AG09319 (cell line): ENCODE results near the gene CHN2.

Experiments
- DNase-seq: peaks from one replicate; pipeline ENCODE4 v3.0.0-alpha.2; 2010; ENCODE audit warnings: low read depth; ENCODE audit errors: extremely low read depth
- TF ChIP-seq, protein P1 (sequence below): IDR thresholded peaks from 2 replicates; pipeline ENCODE4 v1.5.1; 2011; ENCODE audit warnings: low read depth, mild to moderate bottlenecking, inconsistent platforms, low read length, moderate library complexity

Gene CHN2

DNA sequence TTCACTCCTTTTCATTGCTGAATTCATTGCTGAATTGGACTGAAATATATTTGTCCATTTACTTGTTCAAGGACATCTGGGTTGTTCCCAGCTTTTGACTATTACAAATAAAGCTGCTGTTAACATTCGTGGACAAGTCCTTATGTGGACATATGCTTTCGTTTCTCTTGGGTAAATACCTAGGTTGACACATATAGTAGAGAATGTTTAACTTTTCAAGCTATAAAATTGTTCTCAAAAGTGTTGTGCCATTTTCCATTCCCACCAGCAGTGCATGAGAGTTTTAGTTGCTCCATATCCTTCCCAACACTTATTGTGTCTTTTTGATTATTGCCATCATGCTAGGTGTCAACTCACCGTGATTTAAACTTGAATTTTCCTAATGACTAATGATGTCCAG, 30.7 kb upstream of the CHN2 start:
- TF ChIP-seq, protein P1, sequence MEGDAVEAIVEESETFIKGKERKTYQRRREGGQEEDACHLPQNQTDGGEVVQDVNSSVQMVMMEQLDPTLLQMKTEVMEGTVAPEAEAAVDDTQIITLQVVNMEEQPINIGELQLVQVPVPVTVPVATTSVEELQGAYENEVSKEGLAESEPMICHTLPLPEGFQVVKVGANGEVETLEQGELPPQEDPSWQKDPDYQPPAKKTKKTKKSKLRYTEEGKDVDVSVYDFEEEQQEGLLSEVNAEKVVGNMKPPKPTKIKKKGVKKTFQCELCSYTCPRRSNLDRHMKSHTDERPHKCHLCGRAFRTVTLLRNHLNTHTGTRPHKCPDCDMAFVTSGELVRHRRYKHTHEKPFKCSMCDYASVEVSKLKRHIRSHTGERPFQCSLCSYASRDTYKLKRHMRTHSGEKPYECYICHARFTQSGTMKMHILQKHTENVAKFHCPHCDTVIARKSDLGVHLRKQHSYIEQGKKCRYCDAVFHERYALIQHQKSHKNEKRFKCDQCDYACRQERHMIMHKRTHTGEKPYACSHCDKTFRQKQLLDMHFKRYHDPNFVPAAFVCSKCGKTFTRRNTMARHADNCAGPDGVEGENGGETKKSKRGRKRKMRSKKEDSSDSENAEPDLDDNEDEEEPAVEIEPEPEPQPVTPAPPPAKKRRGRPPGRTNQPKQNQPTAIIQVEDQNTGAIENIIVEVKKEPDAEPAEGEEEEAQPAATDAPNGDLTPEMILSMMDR = no peak
- no peak for DNase-seq

DNA sequence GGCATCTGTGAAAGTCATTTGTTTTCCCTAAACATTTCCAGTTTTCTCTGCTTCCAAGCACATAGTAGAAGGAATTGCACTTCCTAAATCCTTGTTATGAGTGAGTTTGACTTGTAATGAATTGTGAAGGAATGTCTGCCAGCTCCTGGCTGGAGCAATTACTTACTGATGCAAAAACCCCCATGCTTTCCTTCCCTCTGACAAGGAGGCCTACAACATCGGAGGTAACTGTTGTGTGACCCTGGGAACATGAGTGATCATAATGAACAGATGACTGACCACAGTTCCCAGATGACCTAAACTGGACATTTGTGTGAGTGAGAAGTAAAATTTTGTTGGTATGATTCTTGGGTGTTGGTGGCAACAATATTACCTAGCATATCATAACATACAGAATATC, 26.9 kb upstream of the CHN2 start:
- no peak for DNase-seq
- TF ChIP-seq, protein P1 = no peak

DNA sequence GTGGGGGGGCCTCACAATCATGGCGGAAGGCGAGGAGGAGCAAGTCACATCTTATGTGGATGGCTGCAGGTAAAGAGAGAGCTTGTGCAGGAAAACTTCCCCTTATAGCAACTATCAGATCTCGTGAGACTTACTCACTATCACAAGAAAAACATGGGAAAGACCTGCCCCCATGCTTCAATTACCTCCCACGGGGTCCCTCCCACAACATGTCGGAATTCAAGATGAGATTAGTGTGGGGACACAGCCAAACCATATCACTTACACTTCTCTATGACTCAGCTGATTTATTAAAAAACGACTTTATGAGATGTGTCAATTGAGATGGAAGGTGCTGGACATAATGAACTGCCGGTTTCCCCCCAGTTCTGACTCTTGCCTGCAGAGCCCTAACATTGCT, 23.8 kb upstream of the CHN2 start:
- TF ChIP-seq, protein P1 = no peak
- no peak for DNase-seq

DNA sequence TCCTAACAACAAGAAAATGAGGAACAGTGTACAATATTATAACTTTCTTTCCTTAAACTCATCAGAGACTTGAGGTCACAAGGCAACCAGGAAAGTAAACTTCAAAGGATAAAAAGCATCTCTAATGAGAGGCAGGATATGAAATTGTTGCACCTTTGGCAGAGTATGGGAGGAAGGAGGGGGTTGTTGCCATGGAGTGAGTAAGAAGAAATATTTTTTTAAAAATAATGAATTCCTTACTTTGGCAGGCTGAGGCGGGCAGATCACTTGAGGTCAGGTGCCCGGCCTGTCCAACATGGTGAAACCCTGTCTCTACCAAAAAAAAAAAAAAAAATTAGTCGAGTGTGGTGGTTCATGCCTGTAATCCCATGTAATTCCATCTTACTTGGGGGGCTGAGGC, 21.1 kb upstream of the CHN2 start:
- TF ChIP-seq, protein P1 = no peak
- no peak for DNase-seq

DNA sequence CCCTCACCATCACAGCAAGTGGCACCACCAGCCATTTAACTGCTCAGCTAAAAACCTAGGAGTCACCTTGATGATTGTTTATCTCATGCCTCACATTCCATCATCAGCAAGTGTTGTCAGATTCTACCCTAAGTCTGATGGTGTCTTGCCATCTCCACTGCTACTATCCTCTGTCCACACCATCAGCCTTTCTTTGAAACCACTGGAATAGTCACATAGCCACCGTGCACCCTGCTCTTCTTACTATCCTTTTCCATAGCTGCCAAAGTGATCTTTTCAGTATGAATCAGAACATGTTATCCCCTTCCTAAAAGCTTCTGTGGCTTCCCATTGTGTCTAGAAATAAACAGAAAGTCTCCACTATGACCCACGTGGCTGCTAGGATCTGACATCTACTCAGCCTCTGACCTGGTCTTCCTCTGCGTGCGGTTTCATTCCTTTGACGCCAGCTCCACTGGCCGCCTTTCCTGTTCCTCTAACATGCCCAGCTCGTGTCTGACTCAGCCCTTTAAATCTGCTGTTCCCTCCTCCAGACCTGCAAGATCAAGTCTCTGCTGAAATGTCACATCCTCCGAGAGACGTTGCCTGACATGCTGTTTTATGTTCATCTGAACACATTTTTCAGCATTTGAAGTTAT, 16.5 kb upstream of the CHN2 start:
- TF ChIP-seq, protein P1 = no peak
- no peak for DNase-seq

DNA sequence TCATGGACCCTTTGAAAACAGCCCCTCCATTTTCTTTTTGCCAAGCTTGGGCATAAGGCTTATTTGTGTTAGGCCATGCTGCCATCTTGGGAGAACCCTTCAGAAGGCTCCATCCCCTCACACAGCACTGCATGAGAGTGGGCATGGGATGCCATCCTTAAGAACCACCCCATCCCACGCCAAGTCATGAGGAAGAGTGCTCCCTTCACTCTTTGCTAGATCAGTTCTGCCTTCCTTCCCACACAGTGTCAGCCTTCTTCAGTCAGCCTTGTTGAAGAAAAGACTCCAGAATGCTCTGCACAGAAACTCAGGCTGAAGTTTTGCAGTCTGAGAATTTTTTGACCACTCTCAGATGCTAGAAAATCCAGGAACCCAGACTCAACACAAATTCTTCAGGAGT, 15.5 kb upstream of the CHN2 start:
- DNase-seq = no peak
- TF ChIP-seq, protein P1 = no peak

DNA sequence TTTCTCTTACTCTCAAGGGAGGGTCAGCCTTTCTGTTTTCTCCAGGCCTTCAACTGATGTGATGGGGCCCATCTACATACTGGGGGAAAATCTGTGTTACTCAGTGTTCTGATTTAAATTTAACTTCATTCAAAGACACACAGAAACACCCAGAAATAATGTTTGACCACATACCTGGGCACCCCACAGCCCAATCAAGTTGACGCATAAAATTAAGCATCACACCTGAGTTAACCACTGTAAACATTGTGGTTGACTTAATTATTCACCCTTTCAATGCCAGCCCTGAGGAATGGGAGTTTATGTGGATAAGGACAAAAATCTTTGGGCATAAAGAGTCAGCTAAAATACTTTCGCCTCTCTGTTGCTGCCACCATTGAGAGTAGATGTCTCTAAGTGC, 10.0 kb upstream of the CHN2 start:
- DNase-seq = no peak
- TF ChIP-seq, protein P1 = no peak
